Activated CD4-positive, alpha-beta T cell treated with anti-CD3 and anti-CD28 coated beads, Interleukin-2, amount 50 U/mL, for 16 hours (primary cell): ENCODE results near the gene SMIM26.

Experiments
- DNase-seq: peaks from one replicate; pipeline ENCODE4 v3.0.0-alpha.2; 2020

Gene SMIM26

GRCh38 chr20:18587665-18588573, 20.7 kb downstream of the SMIM26 start, which contains the start of gene DTD1:
Gene DTD1, plus strand, starts transcription at chr20:18588054. Its CDS starts 19 bp downstream, at chr20:18588073.
- DNase-seq: peak; percentile 94

GRCh38 chr20:18588574-18588933, 21.3 kb downstream of the SMIM26 start:
- DNase-seq: no peak

- DNase-seq: no peak
These were observed 22.9 kb downstream of the SMIM26 start for GRCh38 chr20:18589941-18590674.

GRCh38 chr20:18596270-18596669, 29.0 kb downstream of the SMIM26 start:
- DNase-seq: no peak

GRCh38 chr20:18609741-18610140, 42.5 kb downstream of the SMIM26 start:
- DNase-seq: no peak

- DNase-seq: no peak
These were observed 44.3 kb downstream of the SMIM26 start for GRCh38 chr20:18611492-18611891.

GRCh38 chr20:18613553-18613952, 46.3 kb downstream of the SMIM26 start:
- DNase-seq: peak; percentile 12

- no peak for DNase-seq
These were observed 47.0 kb downstream of the SMIM26 start for GRCh38 chr20:18614244-18614643.

GRCh38 chr20:18615020-18615650, 47.9 kb downstream of the SMIM26 start:
- no peak for DNase-seq
